Epithelial cell of prostate (primary cell): Measurements from ENCODE around the gene AATF.

Experiments
- DNase-seq: peaks from one replicate; pipeline ENCODE4 v3.0.0-alpha.2; 2011; ENCODE audit warnings: low read depth, low spot score
- H3K27ac ChIP-seq: fragments of 450-650 bp; 2 replicates; pipeline ENCODE4 v1.5.1; 2017; ENCODE audit warnings: mild to moderate bottlenecking

The AATF gene

DNA sequence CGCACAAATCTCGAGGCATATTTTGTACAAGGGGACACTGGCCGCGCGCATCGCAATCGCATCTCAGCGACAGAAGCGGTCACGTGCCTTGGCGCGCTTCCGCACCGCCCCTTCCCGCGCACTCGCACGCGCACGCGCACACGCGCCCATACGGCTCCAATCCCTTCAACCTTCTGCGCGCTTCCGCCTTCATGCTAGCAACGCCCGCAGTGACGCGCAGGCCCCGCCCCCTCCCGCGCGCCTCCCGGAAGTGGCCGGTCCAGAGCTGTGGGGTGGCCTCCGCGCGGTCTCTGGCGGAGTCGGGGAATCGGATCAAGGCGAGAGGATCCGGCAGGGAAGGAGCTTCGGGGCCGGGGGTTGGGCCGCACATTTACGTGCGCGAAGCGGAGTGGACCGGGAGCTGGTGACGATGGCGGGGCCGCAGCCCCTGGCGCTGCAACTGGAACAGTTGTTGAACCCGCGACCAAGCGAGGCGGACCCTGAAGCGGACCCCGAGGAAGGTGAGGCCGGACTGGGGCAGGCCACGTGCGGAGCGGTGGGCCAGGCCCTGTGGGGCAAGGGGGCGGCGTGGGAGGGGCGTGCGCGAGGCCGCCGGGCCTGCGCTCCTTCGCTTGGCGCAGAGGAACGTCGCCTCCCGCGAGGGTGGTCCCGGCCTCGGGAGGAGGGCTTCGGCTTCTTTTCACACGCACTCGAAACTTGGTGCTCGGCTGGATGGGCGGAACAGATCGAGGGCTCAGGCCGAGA lies at the start of gene AATF:
AATF (plus strand) TSS at position 238 of the 744 bp plus-strand sequence; CDS start at position 410, 172 bp downstream.
- peak; percentile 68 for DNase-seq
- peak within 1 kb of the TSS; percentile 65 for H3K27ac ChIP-seq

GRCh38 chr17:36899250-36900159 lies 49.2 kb upstream of the AATF start:
- H3K27ac ChIP-seq = no peak overlapping the region
- DNase-seq = no peak

DNA sequence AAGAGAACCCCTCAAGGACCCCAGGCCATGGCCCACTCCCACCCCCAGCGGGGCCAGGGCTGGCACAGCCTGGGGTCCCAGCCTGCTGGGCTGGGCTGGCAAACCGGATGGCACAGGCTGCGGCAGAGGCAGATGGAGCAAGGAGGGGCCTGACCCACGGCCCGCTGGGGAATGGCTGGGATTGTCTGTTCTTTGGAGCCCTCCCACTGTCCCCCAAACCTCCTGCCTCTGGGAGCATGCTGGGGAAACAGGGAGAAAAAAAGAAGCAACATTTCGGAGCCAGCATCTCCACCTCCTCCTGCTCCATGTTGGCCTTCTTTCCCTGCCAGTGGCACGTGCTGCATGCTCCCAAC lies 48.6 kb upstream of the AATF start:
- DNase-seq = no peak
- H3K27ac ChIP-seq = no peak overlapping the region

- DNase-seq = no peak
- H3K27ac ChIP-seq = no peak overlapping the region
Measured at GRCh38 chr17:36901506-36901905, 47.2 kb upstream of the AATF start.

DNA sequence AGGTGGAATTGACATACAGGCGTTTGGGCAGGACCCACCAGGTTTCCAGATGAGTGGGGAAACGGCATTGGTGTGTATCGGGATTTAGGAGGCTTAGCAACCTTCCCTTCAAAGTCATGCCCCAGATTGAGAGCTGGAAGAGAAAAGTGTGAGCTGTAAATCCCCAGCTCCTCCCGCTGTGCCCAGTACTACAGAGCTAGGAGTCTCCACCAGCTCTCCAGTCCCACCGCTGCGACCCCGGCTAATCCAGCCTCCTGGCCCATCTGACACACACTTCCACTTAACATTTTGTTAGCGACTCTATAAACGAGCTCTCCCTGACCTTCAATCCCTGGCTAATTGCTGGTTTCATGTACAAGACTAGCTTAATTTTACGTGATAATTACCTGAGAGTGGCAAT lies 41.3 kb upstream of the AATF start:
- no peak overlapping the region for H3K27ac ChIP-seq
- DNase-seq = no peak

DNA sequence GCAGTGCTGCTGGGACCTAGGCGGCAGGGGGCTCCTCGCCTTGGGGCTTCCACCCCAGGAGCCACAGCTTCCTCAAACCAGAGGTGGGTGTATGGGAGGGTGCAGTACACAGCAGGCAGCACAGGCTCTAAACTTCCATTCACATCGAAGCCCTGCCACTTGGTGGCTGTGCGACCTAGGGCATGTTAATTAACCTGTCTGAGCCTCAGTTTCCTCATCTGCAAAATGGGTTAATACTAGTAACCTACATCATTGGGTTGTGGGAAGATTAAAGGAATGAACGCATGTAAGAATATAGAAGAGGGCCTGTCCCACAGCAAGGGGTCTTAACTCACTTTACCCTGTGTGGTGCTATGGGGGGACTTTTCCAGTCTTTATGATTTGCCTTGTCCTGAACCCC lies 38.2 kb upstream of the AATF start:
- no peak overlapping the region for H3K27ac ChIP-seq
- no peak for DNase-seq

GRCh38 chr17:36911001-36911400 lies 37.8 kb upstream of the AATF start:
- no peak overlapping the region for H3K27ac ChIP-seq
- no peak for DNase-seq

DNA sequence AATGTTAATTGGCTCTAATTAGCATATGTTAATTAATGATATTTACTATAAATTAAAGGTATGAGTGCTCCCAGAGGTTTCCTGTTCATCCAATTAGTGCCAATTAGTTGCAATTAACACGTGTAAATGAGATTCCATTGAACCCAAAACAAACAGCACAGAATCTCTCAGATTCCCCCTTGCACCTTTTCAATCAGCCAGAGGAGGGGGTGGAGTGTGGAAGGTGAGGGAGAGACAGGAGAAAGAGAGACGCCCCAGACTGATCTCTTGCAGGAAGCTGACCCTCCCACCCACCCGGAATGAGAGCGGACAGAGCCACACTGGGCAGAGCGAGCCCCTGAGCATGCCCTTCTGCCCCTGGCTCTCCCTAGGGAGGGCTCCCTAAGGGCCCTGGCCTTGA lies 35.6 kb upstream of the AATF start:
- no peak overlapping the region for H3K27ac ChIP-seq
- no peak for DNase-seq

GRCh38 chr17:36918211-36918691 lies 30.5 kb upstream of the AATF start:
- no peak for DNase-seq

DNA sequence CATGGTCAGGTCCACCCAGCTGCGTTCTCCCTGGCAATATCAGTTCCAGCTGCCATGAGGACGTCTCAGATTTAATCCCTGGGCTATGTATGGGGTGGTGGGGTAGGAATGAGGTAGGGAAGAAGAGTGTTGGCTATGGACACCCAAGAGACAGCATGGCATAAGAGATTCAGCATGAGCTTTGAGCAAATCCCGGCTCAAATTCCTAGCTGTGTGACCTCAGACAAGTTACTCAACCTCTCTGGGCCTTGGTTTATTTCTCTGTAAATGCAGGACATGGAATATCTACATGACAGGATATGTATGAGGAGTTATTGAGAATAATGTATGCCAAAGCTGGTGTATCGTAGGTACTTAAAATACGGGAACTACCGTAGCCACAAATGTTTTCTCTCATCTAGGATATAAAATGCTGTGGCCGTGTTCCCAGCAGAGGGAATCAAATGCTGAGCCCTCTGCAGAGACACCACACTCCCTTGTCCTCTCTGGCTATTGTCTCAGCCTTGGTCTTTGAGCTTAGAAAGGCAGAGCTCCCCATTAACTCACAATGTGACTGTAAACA lies 29.3 kb upstream of the AATF start:
- no peak overlapping the region for H3K27ac ChIP-seq
- DNase-seq = no peak

More at GRCh38 chr17:36918211-36918691, 30.5 kb upstream of the AATF start:
- no peak overlapping the region for H3K27ac ChIP-seq

DNA sequence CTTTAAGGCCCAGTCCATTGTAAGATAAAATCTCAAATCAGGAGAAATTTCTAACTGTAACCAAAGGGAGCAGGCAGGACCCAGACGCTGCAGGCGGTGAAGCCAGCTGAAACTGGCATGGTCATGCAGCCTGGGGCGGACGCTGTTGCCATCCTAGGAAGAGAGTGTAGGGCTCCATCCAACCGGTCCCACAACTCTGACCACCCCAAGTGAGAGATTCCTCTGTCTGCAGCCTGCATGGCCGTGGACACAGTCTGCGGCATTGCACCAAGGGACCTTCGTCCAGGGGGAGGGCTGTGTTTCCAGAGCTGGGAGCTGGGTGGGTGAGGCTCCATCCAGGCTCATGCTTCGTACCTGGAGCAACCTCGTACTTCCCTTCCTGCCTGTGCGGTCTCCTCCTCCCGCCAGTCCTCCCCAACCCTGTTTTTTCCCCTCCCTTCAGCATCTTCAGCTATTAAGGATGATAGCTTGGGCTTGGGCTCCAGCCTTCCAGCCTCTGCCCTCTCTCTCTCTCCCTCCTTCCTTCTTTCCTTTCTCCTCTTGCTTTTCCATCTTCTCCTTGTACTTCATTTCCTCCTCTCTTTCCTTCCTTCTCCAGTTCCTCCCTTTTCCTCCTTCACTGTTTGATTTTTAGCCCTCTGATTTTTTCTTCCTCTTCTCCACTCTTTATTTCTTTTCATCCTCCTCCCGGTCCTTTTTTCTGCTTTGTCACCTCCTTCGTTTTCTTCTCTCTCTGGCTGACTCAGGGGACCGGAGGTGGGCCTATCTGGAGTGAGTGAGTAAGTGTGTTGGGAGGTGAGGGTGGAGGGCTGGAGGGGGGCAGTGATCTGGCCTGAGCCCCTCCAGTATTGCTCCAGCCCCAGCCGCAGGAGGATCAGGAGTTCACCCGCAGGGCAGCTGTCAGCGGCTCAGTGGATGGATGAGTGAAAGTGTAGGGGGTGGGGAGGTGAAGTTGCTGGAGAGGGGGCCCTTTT lies 28.4 kb upstream of the AATF start:
- no peak for DNase-seq
- H3K27ac ChIP-seq = peak overlapping the region; percentile 88

DNA sequence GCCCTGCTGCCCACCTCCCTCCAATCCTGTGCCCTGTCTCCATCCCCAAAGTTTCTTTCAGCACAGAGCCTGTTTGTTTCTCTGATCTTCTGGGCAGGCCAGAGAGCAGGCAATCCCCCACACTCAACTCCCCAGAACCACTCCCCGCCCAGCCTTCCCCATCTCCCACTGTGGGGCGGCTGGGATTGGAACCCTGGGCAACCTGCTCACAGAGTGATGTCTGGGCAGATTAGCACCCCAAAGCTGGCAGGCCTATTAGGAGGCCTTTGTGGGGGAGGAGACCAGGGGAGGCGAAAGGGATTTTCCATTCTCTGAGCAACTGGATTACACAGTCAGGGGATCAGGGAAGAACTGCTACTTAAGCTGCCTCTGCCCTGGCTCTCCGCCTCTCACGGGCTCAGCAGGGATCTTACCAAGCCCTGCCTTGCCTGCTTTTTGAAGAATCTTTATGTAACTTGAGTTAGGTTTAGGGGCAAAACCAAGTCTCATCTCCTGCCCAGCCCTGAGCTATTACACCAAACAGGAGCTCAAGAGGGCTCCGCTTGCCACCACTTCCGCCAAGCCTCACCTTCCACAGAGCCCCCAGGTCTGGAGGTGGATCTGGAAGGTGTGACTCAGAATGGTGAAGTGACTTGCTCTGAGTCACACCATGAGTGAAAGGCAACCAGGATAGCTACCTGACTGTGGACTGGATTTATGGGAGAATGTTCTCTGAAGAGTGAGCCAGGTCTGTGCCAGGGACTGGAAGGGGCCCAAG lies 27.5 kb upstream of the AATF start:
- DNase-seq = peak; percentile 84
- peak overlapping the region; percentile 88 for H3K27ac ChIP-seq

GRCh38 chr17:36922175-36922574 lies 26.6 kb upstream of the AATF start:
- DNase-seq = no peak
- H3K27ac ChIP-seq = peak overlapping the region; percentile 88

DNA sequence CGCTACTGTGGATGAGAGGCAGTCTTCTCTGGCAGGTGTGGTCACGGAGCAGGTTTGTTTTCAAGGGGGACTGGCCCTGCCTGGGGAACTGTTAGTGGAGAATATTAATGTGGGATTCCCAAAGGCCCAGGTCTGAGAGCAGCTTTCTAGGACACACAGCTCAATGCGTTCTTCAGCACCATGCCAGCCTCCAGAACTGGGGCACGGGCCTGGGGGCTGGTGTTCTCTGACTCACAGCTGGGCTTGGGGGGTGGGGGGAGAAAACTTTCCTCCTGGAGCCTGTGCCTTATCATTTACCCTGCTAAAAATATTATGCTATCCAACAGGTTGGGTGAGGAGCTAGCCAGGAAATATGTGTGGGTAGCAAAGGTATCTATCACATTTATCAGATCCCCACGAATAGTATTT lies 24.9 kb upstream of the AATF start:
- no peak for DNase-seq
- H3K27ac ChIP-seq = no peak overlapping the region

GRCh38 chr17:36926226-36926625 lies 22.5 kb upstream of the AATF start:
- DNase-seq = no peak
- no peak overlapping the region for H3K27ac ChIP-seq

DNA sequence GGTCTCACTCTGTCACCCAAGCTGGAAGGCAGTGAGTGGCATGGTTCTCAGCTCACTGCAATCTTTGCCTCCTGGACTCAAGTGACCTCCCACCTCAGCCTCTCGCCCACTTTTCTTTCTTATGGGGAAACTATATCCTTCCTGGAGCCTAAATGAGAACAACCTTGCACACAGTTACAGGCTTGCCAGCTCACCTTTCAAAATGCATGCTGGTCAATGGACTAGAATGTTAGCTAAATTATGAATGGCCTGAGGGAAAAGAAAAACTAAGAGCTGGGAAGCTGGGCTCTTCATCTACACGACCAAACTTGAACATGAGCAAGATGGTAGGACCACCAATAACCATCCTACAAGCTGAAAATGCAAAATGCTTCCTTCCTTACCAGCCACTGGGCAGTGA lies 22.1 kb upstream of the AATF start:
- H3K27ac ChIP-seq = no peak overlapping the region
- no peak for DNase-seq

GRCh38 chr17:36928471-36929345 lies 20.0 kb upstream of the AATF start:
- no peak for DNase-seq
- H3K27ac ChIP-seq = no peak overlapping the region
